ENCODE data around the gene MCM8.

MCM8 gene

GRCh38 chr20:5928836-5929715, 21.4 kb upstream of the MCM8 start:
- no peak for DNase-seq
- no peak for TF ChIP-seq POLR2A (IDR thresholded peaks at IDR 0.05; ENCODE audit: low read length)
- TF ChIP-seq GATA1 (IDR thresholded peaks at IDR 0.05; ENCODE audit: low read depth, low read length), result no peak

GRCh38 chr20:5931411-5931810, 19.0 kb upstream of the MCM8 start:
- no peak for TF ChIP-seq GATA1 (IDR thresholded peaks at IDR 0.05; ENCODE audit: low read depth, low read length)
- no peak for TF ChIP-seq POLR2A (IDR thresholded peaks at IDR 0.05; ENCODE audit: low read length)

GRCh38 chr20:5932796-5933195, 17.7 kb upstream of the MCM8 start:
- no peak for TF ChIP-seq POLR2A (IDR thresholded peaks at IDR 0.05; ENCODE audit: low read length)
- TF ChIP-seq GATA1 (IDR thresholded peaks at IDR 0.05; ENCODE audit: low read depth, low read length), result no peak
- DNase-seq, result no peak

More at GRCh38 chr20:5931411-5931810, 19.0 kb upstream of the MCM8 start:
- no peak for DNase-seq

- DNase-seq, result peak in 1 of 2 experiments; percentile 5
- TF ChIP-seq GATA1 (IDR thresholded peaks at IDR 0.05; ENCODE audit: low read depth, low read length) (no peak), POLR2A (IDR thresholded peaks at IDR 0.05; ENCODE audit: low read length) (no peak)
Observed at GRCh38 chr20:5933802-5934436, 16.5 kb upstream of the MCM8 start.

- TF ChIP-seq GATA1 (IDR thresholded peaks at IDR 0.05; ENCODE audit: low read depth, low read length) (no peak), POLR2A (IDR thresholded peaks at IDR 0.05; ENCODE audit: low read length) (no peak)
- DNase-seq, result no peak
Observed at GRCh38 chr20:5935384-5935783, 15.1 kb upstream of the MCM8 start.

GRCh38 chr20:5936238-5936637, 14.2 kb upstream of the MCM8 start:
- TF ChIP-seq GATA1 (IDR thresholded peaks at IDR 0.05; ENCODE audit: low read depth, low read length) (no peak), POLR2A (IDR thresholded peaks at IDR 0.05; ENCODE audit: low read length) (no peak)
- no peak for DNase-seq

GRCh38 chr20:5938456-5939029, 11.9 kb upstream of the MCM8 start:
- DNase-seq, result no peak
- TF ChIP-seq POLR2A (IDR thresholded peaks at IDR 0.05; ENCODE audit: low read length) (no peak), GATA1 (IDR thresholded peaks at IDR 0.05; ENCODE audit: low read depth, low read length) (no peak)

- peak; percentile 36 to 44 for DNase-seq
- TF ChIP-seq GATA1 (IDR thresholded peaks at IDR 0.05; ENCODE audit: low read depth, low read length), result no peak
Observed at GRCh38 chr20:5945963-5946362, 4.5 kb upstream of the MCM8 start.

- DNase-seq, result no peak
Observed at GRCh38 chr20:5947276-5947675, 3.2 kb upstream of the MCM8 start.

GRCh38 chr20:5949943-5950270, 545 bp upstream of the MCM8 start:
- DNase-seq, result no peak
- TF ChIP-seq POLR2A (IDR thresholded peaks at IDR 0.05; ENCODE audit: low read length) (no peak), GATA1 (IDR thresholded peaks at IDR 0.05; ENCODE audit: low read depth, low read length) (no peak)

More at GRCh38 chr20:5947276-5947675, 3.2 kb upstream of the MCM8 start:
- no peak for TF ChIP-seq POLR2A (IDR thresholded peaks at IDR 0.05; ENCODE audit: low read length)
- no peak for TF ChIP-seq GATA1 (IDR thresholded peaks at IDR 0.05; ENCODE audit: low read depth, low read length)

GRCh38 chr20:5967469-5967868, 17.0 kb downstream of the MCM8 start:
- no peak for DNase-seq
- no peak for TF ChIP-seq POLR2A (IDR thresholded peaks at IDR 0.05; ENCODE audit: low read length)
- no peak for TF ChIP-seq GATA1 (IDR thresholded peaks at IDR 0.05; ENCODE audit: low read depth, low read length)

GRCh38 chr20:5968462-5968861, 18.0 kb downstream of the MCM8 start:
- DNase-seq, result no peak

GRCh38 chr20:5969348-5969935, 19.0 kb downstream of the MCM8 start:
- no peak for DNase-seq
- TF ChIP-seq POLR2A (IDR thresholded peaks at IDR 0.05; ENCODE audit: low read length) (no peak), GATA1 (IDR thresholded peaks at IDR 0.05; ENCODE audit: low read depth, low read length) (no peak)

More at GRCh38 chr20:5968462-5968861, 18.0 kb downstream of the MCM8 start:
- no peak for TF ChIP-seq POLR2A (IDR thresholded peaks at IDR 0.05; ENCODE audit: low read length)
- no peak for TF ChIP-seq GATA1 (IDR thresholded peaks at IDR 0.05; ENCODE audit: low read depth, low read length)

GRCh38 chr20:5969940-5970339, 19.5 kb downstream of the MCM8 start:
- no peak for TF ChIP-seq GATA1 (IDR thresholded peaks at IDR 0.05; ENCODE audit: low read depth, low read length)
- TF ChIP-seq POLR2A (IDR thresholded peaks at IDR 0.05; ENCODE audit: low read length), result no peak
- DNase-seq, result no peak

Measured in erythroblast (primary cell).